ENCODE results near the gene SH2D2A. TPM values are rescaled to one million over a fixed set of nuclear protein-coding genes. Genes with fewer than 3 reads are reported as not detected.

SH2D2A gene
- polyA plus RNA-seq, 1 of the 3 experiments (the other 2 are of a cell fraction): not detected

DNA sequence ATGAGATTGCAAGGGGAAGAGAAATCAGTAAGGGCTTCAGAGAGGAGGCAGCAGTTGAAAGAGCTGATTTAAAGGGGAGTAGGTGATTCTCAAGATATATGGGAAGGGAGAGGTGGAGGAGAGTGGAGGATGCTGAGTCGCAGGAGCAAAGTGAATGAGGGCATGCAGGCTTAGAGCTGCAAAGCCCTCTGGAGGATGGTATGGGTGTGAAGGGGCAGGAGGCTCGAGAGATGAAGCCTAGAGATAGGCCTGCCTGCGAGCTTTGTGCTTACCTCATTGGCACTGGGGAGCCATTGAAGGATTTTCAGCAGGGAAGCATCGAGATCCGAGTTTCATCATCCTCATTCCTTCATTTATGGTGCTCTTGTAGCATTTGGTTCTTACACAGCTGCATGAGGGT lies 15.8 kb upstream of the SH2D2A start:
- CTCF ChIA-PET: interaction anchor here (0.8 to 12.8 kb wide), 11 partner anchors 11 to 107 kb away, joined by 3 to 476 read pairs (median 6); partner anchors contain the start of genes INSRR, NTRK1, PEAR1 and SH2D2A
- Histone ChIP-seq H3K9me2 (no peaks in the 10 kb centered on the region), H3F3A (replicated peaks; ENCODE audit: insufficient read depth) (no peaks in the 10 kb centered on the region), H3K27ac (ENCODE audit: low read depth in 2 of 2, low read length in 1 of 2) (no peak overlapping the region), H2AFZ (ENCODE audit: low read depth) (no peak overlapping the region), H3K9me3 (no peaks in the 10 kb centered on the region), H3K79me2 (ENCODE audit: insufficient read depth) (no peaks in the 10 kb centered on the region), H3K9ac (no peak overlapping the region), H3K4me2 (no peak overlapping the region), H3K27me3 (ENCODE audit: insufficient read depth) (peaks cover 9% of the 10 kb centered on the region; the same call in 1 of the 2 replicates), H3K4me1 (ENCODE audit: control insufficient read depth in 1 of 2, insufficient read depth in 2 of 2, low read depth in 1 of 2, low read length in 1 of 2) (peaks cover 0 to 58% of the 10 kb centered on the region in 2 experiments; a peak in 2 of 4 replicates), H4K20me1 (ENCODE audit: insufficient read depth) (no peaks in the 10 kb centered on the region), H3K36me3 (replicated peaks in 1 of 2; ENCODE audit: control insufficient read depth in 1 of 2, insufficient read depth in 2 of 2, low read length in 1 of 2) (no peaks in the 10 kb centered on the region), H3K4me3 (ENCODE audit: low read depth in 2 of 2, low read length in 1 of 2) (no peak overlapping the region)
- POLR2A ChIA-PET: no interaction called here
- DNase-seq: peak; percentile 4
- TF ChIP-seq, protein P1, sequence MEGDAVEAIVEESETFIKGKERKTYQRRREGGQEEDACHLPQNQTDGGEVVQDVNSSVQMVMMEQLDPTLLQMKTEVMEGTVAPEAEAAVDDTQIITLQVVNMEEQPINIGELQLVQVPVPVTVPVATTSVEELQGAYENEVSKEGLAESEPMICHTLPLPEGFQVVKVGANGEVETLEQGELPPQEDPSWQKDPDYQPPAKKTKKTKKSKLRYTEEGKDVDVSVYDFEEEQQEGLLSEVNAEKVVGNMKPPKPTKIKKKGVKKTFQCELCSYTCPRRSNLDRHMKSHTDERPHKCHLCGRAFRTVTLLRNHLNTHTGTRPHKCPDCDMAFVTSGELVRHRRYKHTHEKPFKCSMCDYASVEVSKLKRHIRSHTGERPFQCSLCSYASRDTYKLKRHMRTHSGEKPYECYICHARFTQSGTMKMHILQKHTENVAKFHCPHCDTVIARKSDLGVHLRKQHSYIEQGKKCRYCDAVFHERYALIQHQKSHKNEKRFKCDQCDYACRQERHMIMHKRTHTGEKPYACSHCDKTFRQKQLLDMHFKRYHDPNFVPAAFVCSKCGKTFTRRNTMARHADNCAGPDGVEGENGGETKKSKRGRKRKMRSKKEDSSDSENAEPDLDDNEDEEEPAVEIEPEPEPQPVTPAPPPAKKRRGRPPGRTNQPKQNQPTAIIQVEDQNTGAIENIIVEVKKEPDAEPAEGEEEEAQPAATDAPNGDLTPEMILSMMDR (IDR thresholded peaks at IDR 0.05): peak; percentile 28
- no peak for TF ChIP-seq YY1 (IDR thresholded peaks at IDR 0.05; ENCODE audit: low read depth)
- no peak for TF ChIP-seq SMC3 (IDR thresholded peaks at IDR 0.05; ENCODE audit: low read depth, low read length)
- no peak for TF ChIP-seq RXRA (IDR thresholded peaks at IDR 0.05; ENCODE audit: borderline replicate concordance, low read depth)
- 55% methylated on average over 5 of the region's 5 CpGs for WGBS (ENCODE audit: low lambda C conversion rate)

- CTCF ChIA-PET: interaction anchor here (0.7 to 4.7 kb wide), 7 partner anchors 10 to 139 kb away, joined by 3 to 27 read pairs (median 4); no protein-coding TSS in a partner anchor
- no peak for DNase-seq
- WGBS (ENCODE audit: low lambda C conversion rate): 82% methylated on average over 18 of the region's 18 CpGs
- Histone ChIP-seq H3K27me3 (ENCODE audit: insufficient read depth) (no peaks in the 10 kb centered on the region), H2AFZ (ENCODE audit: low read depth) (no peak overlapping the region), H3K27ac (ENCODE audit: low read depth in 2 of 2, low read length in 1 of 2) (no peak overlapping the region), H3K79me2 (ENCODE audit: insufficient read depth) (no peaks in the 10 kb centered on the region), H3K9me3 (no peaks in the 10 kb centered on the region), H3K4me3 (ENCODE audit: low read depth in 2 of 2, low read length in 1 of 2) (no peak overlapping the region), H3K4me2 (no peak overlapping the region), H3F3A (replicated peaks; ENCODE audit: insufficient read depth) (no peaks in the 10 kb centered on the region), H3K36me3 (replicated peaks in 1 of 2; ENCODE audit: control insufficient read depth in 1 of 2, insufficient read depth in 2 of 2, low read length in 1 of 2) (no peaks in the 10 kb centered on the region), H3K9ac (no peak overlapping the region), H3K9me2 (no peaks in the 10 kb centered on the region), H3K4me1 (ENCODE audit: control insufficient read depth in 1 of 2, insufficient read depth in 2 of 2, low read depth in 1 of 2, low read length in 1 of 2) (peaks cover 0 to 24% of the 10 kb centered on the region in 2 experiments; a peak in 1 of 4 replicates), H4K20me1 (ENCODE audit: insufficient read depth) (no peaks in the 10 kb centered on the region)
- TF ChIP-seq, protein P2, sequence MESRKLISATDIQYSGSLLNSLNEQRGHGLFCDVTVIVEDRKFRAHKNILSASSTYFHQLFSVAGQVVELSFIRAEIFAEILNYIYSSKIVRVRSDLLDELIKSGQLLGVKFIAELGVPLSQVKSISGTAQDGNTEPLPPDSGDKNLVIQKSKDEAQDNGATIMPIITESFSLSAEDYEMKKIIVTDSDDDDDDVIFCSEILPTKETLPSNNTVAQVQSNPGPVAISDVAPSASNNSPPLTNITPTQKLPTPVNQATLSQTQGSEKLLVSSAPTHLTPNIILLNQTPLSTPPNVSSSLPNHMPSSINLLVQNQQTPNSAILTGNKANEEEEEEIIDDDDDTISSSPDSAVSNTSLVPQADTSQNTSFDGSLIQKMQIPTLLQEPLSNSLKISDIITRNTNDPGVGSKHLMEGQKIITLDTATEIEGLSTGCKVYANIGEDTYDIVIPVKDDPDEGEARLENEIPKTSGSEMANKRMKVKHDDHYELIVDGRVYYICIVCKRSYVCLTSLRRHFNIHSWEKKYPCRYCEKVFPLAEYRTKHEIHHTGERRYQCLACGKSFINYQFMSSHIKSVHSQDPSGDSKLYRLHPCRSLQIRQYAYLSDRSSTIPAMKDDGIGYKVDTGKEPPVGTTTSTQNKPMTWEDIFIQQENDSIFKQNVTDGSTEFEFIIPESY (IDR thresholded peaks at IDR 0.05; ENCODE audit: borderline replicate concordance, low read depth): no peak
- no peak for TF ChIP-seq NRF1 (IDR thresholded peaks at IDR 0.05; ENCODE audit: low read depth, low read length)
- TF ChIP-seq GABPA (IDR thresholded peaks at IDR 0.05; ENCODE audit: low read depth): no peak
- no peak for TF ChIP-seq TEAD4 (IDR thresholded peaks at IDR 0.05; ENCODE audit: borderline replicate concordance, insufficient read depth)
- TF ChIP-seq MEF2A (IDR thresholded peaks at IDR 0.05; ENCODE audit: borderline replicate concordance, low read depth): no peak
- no peak for TF ChIP-seq YY1 (IDR thresholded peaks at IDR 0.05; ENCODE audit: low read depth)
- TF ChIP-seq, protein P1 (IDR thresholded peaks at IDR 0.05): no peak
- no peak for TF ChIP-seq FOXM1 (IDR thresholded peaks at IDR 0.05; ENCODE audit: low read depth)
- TF ChIP-seq FOXJ3 (CRISPR knock-in tag; IDR thresholded peaks at IDR 0.05): no peak
- TF ChIP-seq CHD2 (IDR thresholded peaks at IDR 0.05; ENCODE audit: low read length, partially characterized antibody): no peak
- no peak for TF ChIP-seq TCF12 (IDR thresholded peaks at IDR 0.05)
- no peak for TF ChIP-seq SMC3 (IDR thresholded peaks at IDR 0.05; ENCODE audit: low read depth, low read length)
- no peak for TF ChIP-seq IRF3 (IDR thresholded peaks at IDR 0.05; ENCODE audit: low read depth, low read length)
- TF ChIP-seq FOSL2 (IDR thresholded peaks at IDR 0.05; ENCODE audit: borderline replicate concordance, low read depth): no peak
- no peak for TF ChIP-seq RCOR1 (IDR thresholded peaks at IDR 0.05; ENCODE audit: low read length)
- no peak for TF ChIP-seq NFIC (IDR thresholded peaks at IDR 0.05; ENCODE audit: borderline replicate concordance)
- no peak for TF ChIP-seq MAX (IDR thresholded peaks at IDR 0.05; ENCODE audit: low read depth)
- POLR2A ChIA-PET: interaction anchor here (1.2 kb wide), 1 partner anchor 27 kb away, joined by 3 read pairs; no protein-coding TSS in a partner anchor
Measured at GRCh38 chr1:156828400-156829124, 11.9 kb upstream of the SH2D2A start.
